ENCODE measurements around the gene KDM4C. TPM values are rescaled to one million over a fixed set of nuclear protein-coding genes. Genes with fewer than 3 reads are reported as not detected.

Gene KDM4C
- total and polyA plus RNA-seq, 2 of the 8 experiments (the other 6 are each of a cell fraction or from before 2014, with no cell fraction given), result 13.0 to 26.1 TPM

GRCh38 chr9:7176561-7176960, 418.8 kb downstream of the KDM4C start:
- no peak for FAIRE-seq
- TF ChIP-seq POLR2AphosphoS5 (IDR thresholded peaks at IDR 0.05; ENCODE audit: low read depth, low read length) (no peak), RXRA (IDR thresholded peaks at IDR 0.05; ENCODE audit: insufficient read depth, low read depth, low read length) (no peak), RFX5 (IDR thresholded peaks at IDR 0.05; ENCODE audit: borderline replicate concordance, low read depth, low read length) (no peak), BCL11A (IDR thresholded peaks at IDR 0.05; ENCODE audit: low read depth in 2 of 2, low read length in 2 of 2) (no peak), KDM4A (IDR thresholded peaks at IDR 0.05; ENCODE audit: low read depth, low read length, severe bottlenecking) (no peak), E2F6 (IDR thresholded peaks at IDR 0.05) (no peak), TAF7 (optimal IDR thresholded peaks at IDR 0.05; ENCODE audit: borderline replicate concordance, low read depth, low read length) (no peak)
- Histone ChIP-seq H2BK15ac (ENCODE audit: low read length) (no peak overlapping the region), H2BK20ac (ENCODE audit: low read length) (no peak overlapping the region), H3K79me1 (ENCODE audit: low read depth, low read length) (no peaks in the 10 kb centered on the region; the same call in 1 of the 2 replicates), H3K56ac (replicated peaks; ENCODE audit: insufficient read length, low read depth, low read length) (no peak overlapping the region), H2BK120ac (replicated peaks; ENCODE audit: low read depth, low read length) (no peak overlapping the region), H4K8ac (ENCODE audit: extremely low read depth, insufficient read depth, low read length) (no peak overlapping the region), H3K27me3 (replicated peaks in 1 of 4; ENCODE audit: control insufficient read depth in 3 of 4, extremely low read depth in 1 of 4, insufficient read depth in 3 of 4, low read length in 3 of 4) (no peaks in the 10 kb centered on the region), H3K79me2 (ENCODE audit: control insufficient read depth in 1 of 2, insufficient read depth in 2 of 2, low read length in 2 of 2) (no peaks in the 10 kb centered on the region), H4K20me1 (replicated peaks in 1 of 2; ENCODE audit: control insufficient read depth in 1 of 2, insufficient read depth in 2 of 2, low read length in 2 of 2) (no peaks in the 10 kb centered on the region), H3K18ac (ENCODE audit: extremely low read depth, low read length) (no peak overlapping the region), H3K36me3 (ENCODE audit: control insufficient read depth in 2 of 4, insufficient read depth in 4 of 4, low read length in 3 of 4) (no peaks in the 10 kb centered on the region), H3K27ac (ENCODE audit: low read depth, low read length) (no peak overlapping the region), H2BK12ac (ENCODE audit: low read depth, low read length) (no peak overlapping the region), H3K4me1 (replicated peaks in 1 of 4; ENCODE audit: control insufficient read depth in 3 of 4, insufficient read depth in 4 of 4, low read length in 3 of 4) (peaks cover 0 to 2% (median 0%) of the 10 kb centered on the region in 4 experiments; a peak in 2 of 7 replicates), H2AFZ (ENCODE audit: low read length) (no peak overlapping the region), H3K14ac (ENCODE audit: insufficient read length) (no peak overlapping the region), H3K23ac (ENCODE audit: insufficient read length) (no peak overlapping the region), H3K4ac (replicated peaks; ENCODE audit: insufficient read length, low read depth, low read length) (no peak overlapping the region), H3K4me3 (ENCODE audit: extremely low read depth in 1 of 4, insufficient read depth in 2 of 4, low read depth in 3 of 4, low read length in 4 of 4) (no peak overlapping the region), H2BK5ac (ENCODE audit: low read depth, low read length) (no peak overlapping the region), H3K9me3 (ENCODE audit: insufficient read depth in 2 of 2, low read depth in 1 of 2, low read length in 1 of 2) (0 out of 4 replicates have a peak, but pooled peaks cover 0 to 3% of the 10 kb centered on the region in 2 experiments), H2AK5ac (ENCODE audit: low read depth, low read length) (no peak overlapping the region), H3K9ac (replicated peaks in 1 of 4; ENCODE audit: extremely low read depth in 1 of 4, low read depth in 3 of 4, low read length in 3 of 4) (no peak overlapping the region), H4K5ac (ENCODE audit: insufficient read length, low read depth, low read length) (no peak overlapping the region), H4K91ac (replicated peaks; ENCODE audit: insufficient read length, low read length) (no peak overlapping the region), H3K23me2 (ENCODE audit: low read depth, low read length) (no peaks in the 10 kb centered on the region), H3K4me2 (ENCODE audit: insufficient read depth in 1 of 2, low read depth in 2 of 2, low read length in 2 of 2) (no peak overlapping the region)
- no peak for DNase-seq (ENCODE audit: low read depth in 1 of 2, low spot score in 2 of 2)
- CTCF ChIA-PET (ENCODE audit: partially characterized antibody), result interaction anchor here (0.9 to 1.9 kb wide), 10 partner anchors 10 to 98 kb away, joined by 3 to 10 read pairs (median 4); no protein-coding TSS in a partner anchor
- POLR2A ChIA-PET (ENCODE audit: partially characterized antibody), result interaction anchor here (0.6 kb wide), 1 partner anchor 171 kb away, joined by 3 read pairs; no protein-coding TSS in a partner anchor
- WGBS, 2 experiments (ENCODE audit: extremely low coverage in 1 of 2, insufficient coverage in 1 of 2, insufficient read length in 1 of 2, insufficient replicate concordance in 2 of 2, low coverage in 1 of 2, low lambda C conversion rate in 2 of 2, missing lambda C conversion rate in 1 of 2), result 88% methylated on average over 1 of the region's 1 CpG; no CpG with 5 or more reads in 1 of the 2 experiments

Data from H1 (cell line).